ENCODE results near the gene GCN1.

Gene GCN1

GRCh38 chr12:120229487-120230325 lies 35.2 kb upstream of the GCN1 start:
- DNase-seq (ENCODE audit: low read depth): no peak

GRCh38 chr12:120229071-120229486 lies 34.6 kb upstream of the GCN1 start:
- DNase-seq (ENCODE audit: low read depth): no peak

DNA sequence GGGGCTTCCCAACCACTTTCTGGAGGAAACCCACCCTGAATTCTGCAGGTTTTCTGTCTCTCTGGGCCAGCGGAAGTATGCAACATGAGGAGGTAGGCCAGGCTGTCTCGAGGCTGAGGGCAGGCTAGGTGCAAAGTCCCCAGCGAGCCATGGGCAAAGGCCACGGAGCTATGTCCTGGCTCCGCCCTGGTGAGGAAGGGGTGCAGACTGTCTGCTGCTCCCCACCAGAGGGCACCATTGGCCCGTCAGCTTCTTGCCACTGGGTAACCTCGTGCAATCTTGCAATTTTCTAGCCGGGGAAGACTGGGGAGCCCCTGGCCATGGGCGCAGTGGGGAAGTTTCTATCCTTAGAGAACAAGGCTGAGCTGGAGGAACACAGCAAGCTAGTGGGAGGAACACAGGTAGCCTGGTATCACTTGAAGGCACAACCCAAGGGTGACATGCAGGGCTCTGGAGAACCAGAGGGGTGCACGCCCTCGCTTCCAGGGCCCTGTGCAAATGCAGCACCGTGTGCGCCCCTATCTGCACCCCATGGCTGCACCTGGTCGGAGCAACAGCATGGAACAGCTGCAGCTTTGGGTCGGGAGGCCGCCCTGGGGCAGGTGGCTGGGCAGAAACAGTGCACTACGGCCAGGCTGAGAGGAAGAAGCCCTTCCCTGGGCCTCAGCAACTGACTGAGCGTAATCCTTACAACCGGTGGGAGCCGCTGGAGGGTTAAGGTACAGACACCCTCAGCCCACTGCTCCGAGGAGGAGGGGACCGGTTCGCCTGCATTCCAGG lies 34.0 kb upstream of the GCN1 start:
- peak; percentile 73 for DNase-seq (ENCODE audit: low read depth)

DNA sequence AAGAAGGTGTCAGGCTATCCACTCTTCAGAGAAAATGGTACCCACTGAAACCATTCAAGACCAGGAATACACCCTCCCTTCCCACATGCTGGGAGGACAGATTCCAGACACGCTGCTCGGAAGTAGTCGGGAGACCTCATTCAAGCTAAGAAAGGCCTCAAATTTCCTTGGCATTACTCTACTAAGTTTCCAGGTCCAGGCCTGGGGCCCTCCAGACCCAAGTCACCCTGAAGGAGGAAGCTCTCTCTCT lies 33.5 kb upstream of the GCN1 start:
- DNase-seq (ENCODE audit: low read depth): no peak

- no peak for DNase-seq (ENCODE audit: low read depth)
Observed at GRCh38 chr12:120227233-120228040, 32.9 kb upstream of the GCN1 start.

GRCh38 chr12:120225852-120226640 lies 31.5 kb upstream of the GCN1 start:
- DNase-seq (ENCODE audit: low read depth): no peak

- no peak for DNase-seq (ENCODE audit: low read depth)
Observed at GRCh38 chr12:120225200-120225558, 30.7 kb upstream of the GCN1 start.

DNA sequence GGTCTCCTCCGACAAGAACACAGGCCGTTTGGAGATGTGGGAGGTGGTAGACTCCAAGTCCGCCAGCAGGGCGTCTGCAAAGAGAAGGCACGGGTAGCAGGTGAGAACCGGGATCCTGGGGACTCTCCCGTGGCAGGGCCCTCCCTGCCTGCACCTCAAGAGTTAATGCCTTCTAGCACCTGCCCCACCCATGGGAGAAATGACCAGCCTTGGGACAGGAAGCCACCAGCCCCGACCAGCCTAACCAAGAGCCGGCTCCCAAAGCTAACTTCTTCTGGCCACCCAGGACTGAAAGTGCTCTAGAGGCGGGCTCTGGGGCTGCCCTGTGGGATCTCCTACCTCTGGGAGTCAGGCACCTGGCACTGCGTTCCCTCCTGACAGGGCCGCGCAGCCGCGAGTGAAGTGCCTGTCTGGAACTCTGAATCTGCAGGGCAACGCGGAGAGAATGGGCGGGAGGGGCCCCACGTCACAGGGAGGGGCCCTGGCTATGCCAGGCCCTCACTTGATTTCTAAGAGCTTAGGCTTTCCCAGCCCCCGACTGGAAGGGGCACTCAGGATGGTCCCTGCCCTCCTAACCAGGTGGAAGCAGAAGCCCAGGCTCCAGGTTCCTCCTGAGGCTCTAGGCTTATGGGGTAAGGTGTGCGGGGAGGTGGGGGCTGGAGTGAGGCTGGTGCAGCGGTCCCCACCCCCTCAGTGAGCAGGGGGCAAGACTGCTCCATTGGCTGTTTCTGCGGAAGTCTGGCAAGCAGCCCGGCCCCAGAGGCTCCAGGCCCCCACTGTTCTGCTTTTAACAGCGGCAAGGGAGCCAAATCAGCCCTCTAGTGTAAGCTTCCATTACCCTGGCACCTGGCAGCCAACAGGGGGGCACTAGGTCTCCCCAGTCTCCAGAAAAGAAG lies 30.0 kb upstream of the GCN1 start:
- DNase-seq (ENCODE audit: low read depth): no peak

- DNase-seq (ENCODE audit: low read depth): no peak
Observed at GRCh38 chr12:120223458-120224303, 29.2 kb upstream of the GCN1 start.

- DNase-seq (ENCODE audit: low read depth): no peak
Observed at GRCh38 chr12:120222288-120222832, 27.8 kb upstream of the GCN1 start.

- DNase-seq (ENCODE audit: low read depth): no peak
Observed at GRCh38 chr12:120221576-120221900, 27.0 kb upstream of the GCN1 start.

GRCh38 chr12:120220838-120221575 lies 26.5 kb upstream of the GCN1 start:
- no peak for DNase-seq (ENCODE audit: low read depth)

DNA sequence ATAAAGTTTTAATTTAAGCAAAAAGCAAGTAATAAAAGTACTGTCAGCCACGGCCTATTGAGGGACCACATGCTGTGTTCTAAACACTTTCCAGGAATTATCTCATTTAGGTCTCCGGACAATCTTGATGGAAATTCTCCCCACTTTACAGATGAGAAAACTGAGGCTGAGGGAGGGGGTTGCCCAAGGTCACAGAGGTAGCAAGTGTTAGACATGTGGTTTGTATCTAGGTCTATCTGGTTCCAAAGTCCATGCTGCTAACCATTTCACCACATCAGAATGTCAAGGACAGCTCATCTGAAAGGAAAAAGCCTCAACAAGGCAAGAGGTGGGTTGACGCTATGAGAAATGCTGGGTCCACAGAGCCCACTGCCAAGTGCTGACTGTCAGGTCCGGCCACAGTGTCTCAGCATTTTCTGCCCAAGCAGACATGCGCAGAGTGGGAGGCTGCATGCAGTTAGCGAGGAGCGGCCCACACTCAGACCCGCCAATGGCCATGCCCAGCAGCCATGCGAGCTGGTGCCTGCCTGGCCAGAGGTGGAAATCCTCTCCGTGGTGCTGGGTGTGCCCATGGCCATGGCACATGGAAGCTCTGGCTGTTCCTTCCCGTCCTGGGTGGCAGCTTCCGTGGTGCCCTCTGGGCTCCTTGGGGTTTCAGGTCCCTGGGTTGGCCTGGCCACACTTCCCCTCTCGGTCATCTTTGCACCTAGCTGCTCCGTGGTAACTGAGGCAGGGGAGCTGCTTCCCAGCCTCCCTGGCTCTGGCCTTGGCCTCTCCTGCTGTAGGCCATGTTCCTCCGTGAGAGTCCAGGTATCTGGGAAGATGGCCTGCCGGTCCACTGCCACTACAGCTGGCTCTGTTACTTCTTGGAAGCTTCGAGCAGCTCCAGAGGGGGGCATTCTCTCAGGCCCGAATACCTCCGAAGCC lies 24.4 kb upstream of the GCN1 start:
- no peak for DNase-seq (ENCODE audit: low read depth)

GRCh38 chr12:120216742-120217605 lies 22.5 kb upstream of the GCN1 start:
- no peak for DNase-seq (ENCODE audit: low read depth)

- no peak for DNase-seq (ENCODE audit: low read depth)
Observed at GRCh38 chr12:120215766-120216735, 21.5 kb upstream of the GCN1 start.

GRCh38 chr12:120215357-120215735 lies 20.8 kb upstream of the GCN1 start:
- DNase-seq (ENCODE audit: low read depth): no peak

Data from stimulated activated CD8-positive, alpha-beta memory T cell treated with anti-CD3 and anti-CD28 coated beads, Interleukin-12 subunit alpha, Interleukin-12 subunit beta, amount 100 ng/mL, for 4 hours (primary cell).